Endothelial cell of umbilical vein (primary cell): Measurements from ENCODE around the gene KCNJ2.

Experiments used
- POLR2A ChIP-seq: IDR thresholded peaks from 2 replicates; pipeline ENCODE4 v1.6.1; 2012; ENCODE audit warnings: low read depth, mild to moderate bottlenecking, control low read depth, low read length
- POLR2AphosphoS5 ChIP-seq: IDR thresholded peaks from 2 replicates; pipeline ENCODE4 v1.6.1; 2012; ENCODE audit warnings: low read depth, mild to moderate bottlenecking, control low read depth, low read length, moderate library complexity; ENCODE audit not compliant: insufficient read depth
- TF ChIP-seq, protein P1 (sequence below), 2 donors: IDR thresholded peaks; 1 replicate in 1 of 2; 2 replicates in 1 of 2; pipeline ENCODE4 v1.5.1; 2011; ENCODE audit warnings: low read length in 2 of 2, mild to moderate bottlenecking in 2 of 2, moderate library complexity in 2 of 2, control low read depth in 1 of 2, inconsistent platforms in 1 of 2, low read depth in 1 of 2; ENCODE audit not compliant: insufficient read depth in 1 of 2; ENCODE audit errors: extremely low read depth in 1 of 2

- TF ChIP-seq, protein P1, sequence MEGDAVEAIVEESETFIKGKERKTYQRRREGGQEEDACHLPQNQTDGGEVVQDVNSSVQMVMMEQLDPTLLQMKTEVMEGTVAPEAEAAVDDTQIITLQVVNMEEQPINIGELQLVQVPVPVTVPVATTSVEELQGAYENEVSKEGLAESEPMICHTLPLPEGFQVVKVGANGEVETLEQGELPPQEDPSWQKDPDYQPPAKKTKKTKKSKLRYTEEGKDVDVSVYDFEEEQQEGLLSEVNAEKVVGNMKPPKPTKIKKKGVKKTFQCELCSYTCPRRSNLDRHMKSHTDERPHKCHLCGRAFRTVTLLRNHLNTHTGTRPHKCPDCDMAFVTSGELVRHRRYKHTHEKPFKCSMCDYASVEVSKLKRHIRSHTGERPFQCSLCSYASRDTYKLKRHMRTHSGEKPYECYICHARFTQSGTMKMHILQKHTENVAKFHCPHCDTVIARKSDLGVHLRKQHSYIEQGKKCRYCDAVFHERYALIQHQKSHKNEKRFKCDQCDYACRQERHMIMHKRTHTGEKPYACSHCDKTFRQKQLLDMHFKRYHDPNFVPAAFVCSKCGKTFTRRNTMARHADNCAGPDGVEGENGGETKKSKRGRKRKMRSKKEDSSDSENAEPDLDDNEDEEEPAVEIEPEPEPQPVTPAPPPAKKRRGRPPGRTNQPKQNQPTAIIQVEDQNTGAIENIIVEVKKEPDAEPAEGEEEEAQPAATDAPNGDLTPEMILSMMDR (IDR thresholded peaks at IDR 0.05; ENCODE audit: extremely low read depth in 1 of 2, insufficient read depth in 1 of 2, low read depth in 1 of 2, low read length in 2 of 2): no peak
- TF ChIP-seq POLR2A (no peak), POLR2AphosphoS5 (no peak)
Measured at GRCh38 chr17:70172449-70172848, 3.1 kb downstream of the KCNJ2 start.
